ENCODE data around the gene RBM45. TPM values are rescaled to one million over a fixed set of nuclear protein-coding genes. Genes with fewer than 3 reads are reported as not detected.
A peak's percentile ranks its signal among the peaks of the same experiment; 100 is the strongest.

The RBM45 gene
- total RNA-seq, 1 experiment from 2014 or later: 7.4 TPM

GRCh38 chr2:178160601-178161000 lies 48.4 kb downstream of the RBM45 start:
- TF ChIP-seq EZH2phosphoT487 (IDR thresholded peaks at IDR 0.05; ENCODE audit: borderline replicate concordance) (no peak), TCF7L2 (IDR thresholded peaks at IDR 0.05; ENCODE audit: borderline replicate concordance, extremely low read depth, insufficient read depth, insufficient read length) (no peak)
- RAD21 ChIA-PET (ENCODE audit: low non-redundant PET in 1 of 2, low total read pairs in 2 of 2, uncharacterized antibody in 2 of 2, unreplicated experiment in 2 of 2): no interaction called here
- Histone ChIP-seq H3K27me3 (ENCODE audit: insufficient read depth, low read length) (no peaks in the 10 kb centered on the region), H3K79me2 (ENCODE audit: insufficient read depth, low read length) (no peaks in the 10 kb centered on the region), H3K4me2 (ENCODE audit: low read length) (no peak overlapping the region), H3K36me3 (ENCODE audit: control insufficient read depth in 1 of 2, insufficient read depth in 2 of 2, low read length in 2 of 2) (no peaks in the 10 kb centered on the region), H3K9me3 (ENCODE audit: control insufficient read depth in 1 of 2, insufficient read depth in 1 of 2, low read depth in 1 of 2, low read length in 2 of 2) (no peaks in the 10 kb centered on the region), H3K9ac (ENCODE audit: low read length) (no peak overlapping the region), H4K20me1 (ENCODE audit: insufficient read depth) (no peaks in the 10 kb centered on the region), H3K4me1 (ENCODE audit: control insufficient read depth in 1 of 2, insufficient read depth in 2 of 2, low read length in 2 of 2) (no peaks in the 10 kb centered on the region), H3K9me2 (ENCODE audit: insufficient read depth) (no peaks in the 10 kb centered on the region), H2AFZ (ENCODE audit: low read depth, low read length, poor library complexity, severe bottlenecking) (no peak overlapping the region), H3K27ac (ENCODE audit: low read depth, low read length) (no peak overlapping the region), H3K4me3 (replicated peaks in 1 of 2; ENCODE audit: low read depth in 1 of 2, low read length in 2 of 2) (no peak overlapping the region)
- POLR2A ChIA-PET: no interaction called here
- intact Hi-C loops (cut with micrococcal nuclease): no loop called here
- DNase-seq (ENCODE audit: low read depth, low spot score) (no peak), ATAC-seq (no peak)
- no TSS peak for BruUV-seq (replicated peaks)
- CTCF ChIA-PET: no interaction called here

- CTCF ChIA-PET: interaction anchor here (0.6 kb wide), 1 partner anchor 45 kb away, joined by 3 read pairs; no protein-coding TSS in a partner anchor
- Histone ChIP-seq H3K79me2 (ENCODE audit: insufficient read depth, low read length) (no peaks in the 10 kb centered on the region), H3K4me1 (ENCODE audit: control insufficient read depth in 1 of 2, insufficient read depth in 2 of 2, low read length in 2 of 2) (no peaks in the 10 kb centered on the region), H3K4me3 (replicated peaks in 1 of 2; ENCODE audit: low read depth in 1 of 2, low read length in 2 of 2) (no peak overlapping the region), H4K20me1 (ENCODE audit: insufficient read depth) (no peaks in the 10 kb centered on the region), H3K27ac (ENCODE audit: low read depth, low read length) (no peak overlapping the region), H3K27me3 (ENCODE audit: insufficient read depth, low read length) (no peaks in the 10 kb centered on the region), H2AFZ (ENCODE audit: low read depth, low read length, poor library complexity, severe bottlenecking) (peak overlapping the region; percentile 79), H3K9me2 (ENCODE audit: insufficient read depth) (no peaks in the 10 kb centered on the region), H3K9me3 (ENCODE audit: control insufficient read depth in 1 of 2, insufficient read depth in 1 of 2, low read depth in 1 of 2, low read length in 2 of 2) (no peaks in the 10 kb centered on the region), H3K36me3 (ENCODE audit: control insufficient read depth in 1 of 2, insufficient read depth in 2 of 2, low read length in 2 of 2) (no peaks in the 10 kb centered on the region), H3K4me2 (ENCODE audit: low read length) (no peak overlapping the region), H3K9ac (ENCODE audit: low read length) (no peak overlapping the region)
- DNase-seq (ENCODE audit: low read depth, low spot score) (no peak), ATAC-seq (no peak)
- intact Hi-C loops (cut with micrococcal nuclease): no loop called here
- TF ChIP-seq POLR2A (IDR thresholded peaks at IDR 0.05; ENCODE audit: borderline replicate concordance, extremely low read depth, insufficient read depth, insufficient read length) (no peak), ZNF274 (IDR thresholded peaks at IDR 0.05; ENCODE audit: low read depth, low read length) (no peak), EZH2 (IDR thresholded peaks at IDR 0.05) (no peak), ELF1 (IDR thresholded peaks at IDR 0.05; ENCODE audit: borderline replicate concordance, low read depth) (no peak), YY1 (IDR thresholded peaks at IDR 0.05; ENCODE audit: extremely low read depth, insufficient replicate concordance, low read depth, low read length) (no peak), POLR2AphosphoS5 (IDR thresholded peaks at IDR 0.05; ENCODE audit: low read depth, low read length) (no peak), SIN3A (IDR thresholded peaks at IDR 0.05; ENCODE audit: low read depth) (no peak), SP1 (IDR thresholded peaks at IDR 0.05; ENCODE audit: low read depth) (no peak), SRF (IDR thresholded peaks at IDR 0.05; ENCODE audit: low read depth) (no peak), ZFX (IDR thresholded peaks at IDR 0.05) (no peak), EGR1 (IDR thresholded peaks at IDR 0.05; ENCODE audit: low read depth) (no peak), EZH2phosphoT487 (IDR thresholded peaks at IDR 0.05; ENCODE audit: borderline replicate concordance) (no peak), TCF7L2 (IDR thresholded peaks at IDR 0.05; ENCODE audit: borderline replicate concordance, extremely low read depth, insufficient read depth, insufficient read length) (no peak), FOSL1 (IDR thresholded peaks at IDR 0.05; ENCODE audit: low read depth) (no peak), ZBTB33 (IDR thresholded peaks at IDR 0.05; ENCODE audit: extremely low read depth, insufficient replicate concordance, low read length) (no peak)
- POLR2A ChIA-PET: no interaction called here
- RAD21 ChIA-PET (ENCODE audit: low non-redundant PET in 1 of 2, low total read pairs in 2 of 2, uncharacterized antibody in 2 of 2, unreplicated experiment in 2 of 2): no interaction called here
- BruUV-seq (replicated peaks): no TSS peak
Measured at GRCh38 chr2:178163395-178163794, 51.2 kb downstream of the RBM45 start.

Data from HCT116 (cell line).